LoVo (cell line): Measurements from ENCODE around the gene MTX1.
"Not testable (repeated sequence)": the region's sequence is repeated elsewhere in the genome, so short reads cannot be mapped to it uniquely, and the experiment has no call there.

Experiments used
- DNase-seq: peaks from one replicate; pipeline ENCODE4 v3.0.0-alpha.2; 2016; ENCODE audit warnings: low spot score

MTX1 gene

DNA sequence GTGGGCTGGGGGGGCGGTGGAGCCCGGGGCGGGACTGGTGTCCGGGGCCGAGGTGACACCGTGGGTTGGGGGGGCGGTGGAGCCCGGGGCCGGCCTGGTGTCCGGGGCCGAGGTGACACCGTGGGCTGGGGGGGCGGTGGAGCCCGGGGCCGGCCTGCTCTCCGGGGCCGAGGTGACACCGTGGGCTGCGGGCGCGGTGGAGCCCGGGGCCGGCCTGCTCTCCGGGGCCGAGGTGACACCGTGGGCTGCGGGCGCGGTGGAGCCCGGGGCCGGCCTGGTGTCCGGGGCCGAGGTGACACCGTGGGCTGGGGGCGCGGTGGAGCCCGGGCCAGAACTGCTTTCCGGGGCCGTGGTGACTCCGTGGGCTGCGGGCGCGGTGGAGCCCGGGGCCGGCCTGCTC is 18.6 kb upstream of the MTX1 start:
- DNase-seq: not testable (repeated sequence)

DNA sequence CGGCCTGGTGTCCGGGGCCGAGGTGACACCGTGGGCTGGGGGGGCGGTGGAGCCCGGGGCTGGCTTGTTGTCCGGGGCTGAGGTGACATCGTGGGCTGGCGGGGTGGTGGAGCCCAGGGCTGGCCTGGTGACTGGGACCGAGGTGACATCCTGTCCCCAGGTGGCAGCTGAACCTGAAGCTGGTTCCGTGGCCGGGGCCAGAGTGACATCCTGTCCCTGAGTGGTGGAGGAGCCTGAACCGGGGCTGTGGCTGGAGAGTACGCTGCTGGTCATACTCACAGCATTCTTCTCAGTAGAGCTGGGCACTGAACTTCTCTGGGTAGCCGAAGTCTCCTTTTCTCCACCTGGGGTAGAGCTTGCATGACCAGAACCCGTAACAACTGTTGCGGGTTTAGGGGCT is 16.6 kb upstream of the MTX1 start:
- no peak for DNase-seq

DNA sequence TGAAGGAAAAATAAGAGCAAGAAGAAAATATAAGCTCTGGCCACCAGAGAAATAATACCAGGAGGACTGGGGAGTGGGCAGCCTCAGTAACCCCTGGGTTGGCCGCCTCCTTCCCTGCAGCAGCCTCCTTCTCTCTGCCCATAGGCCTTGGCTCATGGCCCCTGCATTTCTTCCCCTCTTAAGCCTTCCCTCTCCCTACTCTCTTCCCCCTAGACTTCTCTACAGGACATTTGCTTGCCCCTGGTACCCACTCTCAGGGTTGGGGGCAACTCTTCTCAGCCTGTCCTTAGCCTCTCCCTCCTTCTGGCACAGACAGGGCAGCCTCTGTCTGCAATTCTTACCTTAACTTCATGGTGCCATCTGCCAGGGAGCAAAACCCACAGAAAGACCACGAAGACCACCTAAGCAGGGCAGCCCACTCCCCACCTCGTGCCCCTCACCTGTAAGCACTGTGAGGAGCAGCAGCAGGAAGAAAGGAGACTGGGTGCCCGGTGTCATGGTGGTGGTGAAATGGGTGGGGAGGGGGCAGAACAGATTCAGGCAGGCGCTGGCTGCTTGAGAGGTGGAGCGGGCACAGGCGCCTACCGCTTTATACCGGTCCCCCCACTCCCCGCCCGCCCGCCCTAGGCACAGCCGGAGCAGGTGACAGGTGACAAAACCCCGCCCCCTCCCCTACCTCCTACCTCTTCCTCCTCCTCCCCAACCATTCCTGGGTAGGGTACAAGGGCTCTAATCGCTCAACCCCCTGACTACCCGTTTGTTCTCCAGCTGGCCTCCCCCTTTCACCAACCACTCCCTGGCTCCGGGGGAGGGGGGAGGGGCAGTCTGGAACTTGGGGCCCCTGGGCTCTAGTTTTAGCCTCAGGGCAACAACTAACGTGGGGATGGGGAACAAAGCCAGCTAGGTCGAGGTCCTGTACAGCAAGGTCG is 15.9 kb upstream of the MTX1 start:
- no peak for DNase-seq

DNA sequence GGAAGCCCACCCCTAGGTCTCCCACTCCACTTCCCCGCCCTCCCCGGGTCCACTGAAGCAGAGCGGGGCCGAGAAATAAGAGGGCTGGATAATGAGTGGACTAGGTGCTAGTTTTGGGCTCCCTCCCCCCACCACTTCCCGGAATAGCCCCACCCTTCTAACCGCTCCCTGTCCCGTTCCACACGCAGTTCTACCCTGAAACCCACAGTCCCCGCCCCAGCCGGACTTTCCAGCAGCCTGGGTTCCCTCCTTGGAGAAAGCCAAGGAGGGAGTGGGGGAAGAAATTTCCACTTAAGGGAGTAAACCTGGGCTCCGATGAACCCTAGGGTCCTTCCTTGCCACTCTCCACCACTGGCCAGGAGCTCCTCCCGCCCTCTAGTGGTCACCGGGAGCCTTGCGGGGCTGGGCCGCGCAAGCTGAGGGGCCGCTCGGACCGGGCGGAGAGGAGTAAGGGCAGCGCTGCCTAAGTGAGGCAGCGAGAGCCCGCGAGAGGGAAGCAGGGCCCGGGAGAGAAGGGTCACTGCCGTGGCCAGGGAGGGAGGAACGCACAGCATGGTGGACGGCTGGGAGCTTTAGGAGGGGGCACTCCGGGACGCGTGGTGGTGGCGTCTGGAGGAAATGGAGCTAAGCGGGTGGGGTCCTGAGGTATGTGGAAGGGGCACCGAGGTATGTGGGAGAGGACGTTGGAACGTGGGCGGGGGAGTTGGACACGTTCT is 15.1 kb upstream of the MTX1 start:
- DNase-seq: peak; percentile 87

DNA sequence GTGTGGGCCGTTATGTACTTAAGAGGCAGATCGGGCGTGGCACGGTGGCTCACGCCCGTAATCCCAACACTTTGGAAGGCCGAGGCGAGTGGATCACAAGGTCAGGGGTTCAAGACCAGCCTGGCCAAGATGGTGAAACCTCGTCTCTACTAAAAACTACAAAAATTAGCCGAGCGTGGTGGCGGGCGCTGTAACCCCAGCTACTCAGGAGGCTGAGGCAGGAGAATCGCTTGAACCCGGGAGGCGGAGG is 14.6 kb upstream of the MTX1 start:
- DNase-seq: not testable (repeated sequence)

DNA sequence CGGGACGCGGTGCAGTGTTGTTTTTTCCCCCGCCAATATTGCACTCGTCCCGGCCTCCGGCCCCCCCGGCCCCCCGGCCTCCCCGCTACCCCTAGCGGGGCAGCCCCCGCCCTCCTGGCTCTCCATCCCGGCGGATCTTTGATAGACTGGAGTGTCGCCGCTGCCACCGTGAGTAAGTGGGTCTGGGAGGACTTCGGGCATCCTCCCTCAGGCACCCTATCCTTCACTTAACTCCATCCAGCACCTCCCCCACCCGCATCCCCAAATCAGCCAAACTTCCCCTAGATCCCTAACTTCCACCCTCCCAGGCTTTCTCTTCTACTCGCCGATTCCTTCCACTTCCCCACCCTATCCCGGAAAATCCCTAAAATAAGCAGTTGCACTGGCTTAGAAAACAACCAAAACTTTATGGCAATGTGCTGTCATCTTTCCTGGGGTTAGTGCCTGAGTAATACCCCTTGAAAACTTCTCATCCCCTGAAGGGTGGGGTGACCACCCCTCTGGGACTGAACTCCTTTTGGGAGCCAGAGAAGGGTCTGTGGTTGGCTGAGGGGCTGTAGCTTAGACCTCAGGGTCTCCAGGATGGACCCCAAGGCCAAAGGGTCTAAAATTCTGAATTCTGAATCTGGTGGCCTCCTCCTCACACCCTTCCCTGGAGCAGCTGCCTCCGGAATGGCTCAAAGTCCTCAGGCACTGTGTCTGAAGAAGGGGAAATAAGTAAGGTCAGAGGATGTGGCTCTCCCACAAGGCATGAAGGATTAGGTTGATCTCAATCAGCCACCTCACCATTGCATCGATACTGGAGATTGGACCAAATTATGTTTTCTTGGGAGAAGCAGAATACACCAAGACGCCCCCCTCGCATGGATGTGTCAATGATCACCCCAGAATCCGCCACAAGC is 13.0 kb upstream of the MTX1 start:
- no peak for DNase-seq

DNA sequence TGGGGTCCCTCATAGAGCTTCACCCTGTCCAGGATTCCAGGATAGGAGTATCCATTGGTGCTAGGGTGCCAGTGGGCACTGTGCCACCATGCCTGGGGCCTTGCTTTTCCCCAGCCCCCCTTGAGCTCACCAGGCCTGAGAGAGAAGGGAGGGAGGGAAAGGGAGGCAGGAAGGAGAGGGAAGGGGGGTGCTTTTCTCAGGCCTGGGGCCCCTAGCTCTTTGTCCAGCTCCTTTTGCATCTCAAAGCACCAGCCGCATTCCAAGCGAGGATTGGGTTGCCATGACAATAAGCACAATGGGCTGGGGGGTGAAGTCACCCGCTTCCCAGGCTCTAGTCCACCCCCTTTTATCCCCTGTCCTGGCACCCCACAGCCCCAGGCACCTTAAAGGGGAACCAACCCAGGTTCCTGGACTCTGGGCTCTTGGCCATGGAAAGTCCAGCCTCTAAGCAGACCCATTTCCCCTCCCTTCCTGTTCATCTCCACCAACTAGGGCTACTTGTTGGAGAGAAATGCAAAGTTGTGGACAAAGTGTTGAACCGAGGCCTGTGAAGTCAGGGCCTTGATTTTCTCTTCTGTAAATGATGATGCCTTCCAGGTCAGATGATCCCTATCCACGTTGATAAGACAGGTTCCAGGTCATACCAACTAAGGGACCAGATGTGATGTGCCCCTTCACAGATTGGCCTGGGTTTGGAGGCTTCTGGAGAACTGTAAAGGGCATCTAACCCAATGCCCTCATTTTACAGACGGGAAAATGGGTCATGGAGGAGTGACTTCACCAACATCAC is 12.2 kb upstream of the MTX1 start:
- no peak for DNase-seq

DNA sequence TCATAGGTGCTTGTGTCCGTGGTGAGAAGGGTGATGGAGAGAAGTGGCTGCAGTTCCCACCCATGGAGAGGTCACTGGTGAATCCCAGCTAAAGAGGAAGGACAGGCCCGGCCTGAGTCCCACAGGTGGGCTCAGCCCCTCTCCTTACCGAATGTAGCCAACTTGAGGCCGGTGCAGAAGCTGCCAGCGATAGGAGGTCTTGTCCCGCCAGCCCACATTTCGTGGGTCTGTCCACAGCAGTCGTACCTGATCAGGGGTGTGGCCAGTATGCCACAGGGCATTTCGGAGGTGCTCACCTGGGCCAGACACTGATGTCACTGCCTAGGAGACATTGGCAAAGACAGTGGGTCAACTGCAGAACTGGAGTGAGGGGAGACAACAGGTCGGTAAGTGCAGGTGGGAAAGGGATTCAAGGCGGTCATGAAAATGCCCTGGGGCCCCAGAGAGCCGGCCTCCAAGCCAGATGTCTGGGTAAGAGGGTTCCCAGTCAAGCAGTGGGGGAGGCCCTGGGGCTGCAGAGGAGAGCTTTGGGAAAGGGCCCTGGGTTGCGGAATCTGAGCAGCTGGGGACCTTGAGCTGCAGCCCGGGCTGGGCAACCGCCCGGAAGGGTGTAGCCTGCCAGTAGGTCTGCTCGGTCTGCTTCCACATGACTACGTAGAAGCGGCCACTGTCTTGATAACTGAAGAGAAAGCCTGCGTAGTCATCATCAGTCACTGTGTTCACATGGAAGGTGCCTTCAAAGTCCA is 11.4 kb upstream of the MTX1 start:
- DNase-seq: no peak

DNA sequence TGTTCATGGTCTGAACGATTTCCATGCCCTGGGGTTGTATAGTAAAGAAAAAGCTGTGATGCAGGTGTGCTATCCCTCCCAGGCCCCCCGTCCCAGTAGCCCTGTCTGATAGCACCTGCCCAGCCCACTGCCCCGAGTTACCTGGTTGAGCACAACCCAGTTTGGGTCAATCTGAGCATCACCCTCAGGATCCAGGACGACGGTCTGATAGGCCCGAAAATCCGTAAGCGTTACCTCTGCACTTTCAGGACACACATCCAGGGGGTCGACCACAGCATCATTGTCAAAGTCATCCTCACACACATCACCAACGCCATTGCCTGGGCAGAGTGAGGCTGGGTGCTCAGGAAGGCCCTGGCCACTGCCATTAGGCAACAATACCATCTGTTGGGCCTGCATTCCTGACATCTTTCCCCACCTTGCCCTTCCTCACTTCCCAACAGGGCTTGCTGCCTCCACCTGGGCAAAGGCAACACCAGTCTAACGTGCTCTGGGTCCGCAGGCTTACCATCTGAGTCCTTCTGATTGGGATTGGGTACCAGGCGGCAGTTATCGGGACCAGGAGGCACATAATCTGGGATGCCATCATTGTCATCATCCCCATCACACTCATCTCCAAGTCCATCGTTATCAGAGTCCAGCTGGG is 10.5 kb upstream of the MTX1 start:
- no peak for DNase-seq

DNA sequence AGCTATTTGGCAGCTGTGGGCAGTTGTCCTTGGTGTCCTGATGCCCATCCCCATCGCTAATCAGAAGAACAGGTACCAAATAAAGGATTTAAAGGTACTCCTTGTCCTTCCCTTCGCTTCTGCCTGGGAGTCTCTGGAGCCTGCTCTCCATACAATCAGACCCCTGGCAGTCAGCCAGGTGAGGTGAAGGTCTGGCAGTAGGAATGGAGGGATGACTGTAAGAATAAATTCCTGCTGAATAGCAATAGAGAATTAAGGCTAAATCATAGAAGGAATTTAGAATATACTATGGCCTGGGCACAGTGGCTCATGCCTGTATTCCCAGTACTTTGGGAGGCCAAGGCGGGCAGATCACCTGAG is 10.0 kb upstream of the MTX1 start:
- no peak for DNase-seq

DNA sequence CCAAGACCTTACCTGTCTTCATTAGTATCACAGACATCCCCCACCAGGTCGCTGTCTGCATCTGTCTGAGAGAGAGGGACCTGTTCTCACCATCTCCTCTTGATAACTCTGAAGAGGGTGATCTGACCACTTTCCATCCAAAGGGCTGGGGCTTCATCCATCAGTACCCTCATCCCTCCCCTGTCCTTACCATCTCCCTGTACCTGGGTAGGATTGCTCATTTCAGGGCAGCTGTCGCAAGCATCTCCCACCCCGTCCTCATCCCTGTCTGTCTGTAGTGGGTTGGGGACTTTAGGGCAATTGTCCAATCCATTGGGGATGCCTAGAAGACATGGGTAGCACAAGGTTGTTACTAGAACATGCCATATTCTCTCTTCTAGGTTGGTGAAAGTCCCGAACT is 8.7 kb upstream of the MTX1 start:
- DNase-seq: no peak

DNA sequence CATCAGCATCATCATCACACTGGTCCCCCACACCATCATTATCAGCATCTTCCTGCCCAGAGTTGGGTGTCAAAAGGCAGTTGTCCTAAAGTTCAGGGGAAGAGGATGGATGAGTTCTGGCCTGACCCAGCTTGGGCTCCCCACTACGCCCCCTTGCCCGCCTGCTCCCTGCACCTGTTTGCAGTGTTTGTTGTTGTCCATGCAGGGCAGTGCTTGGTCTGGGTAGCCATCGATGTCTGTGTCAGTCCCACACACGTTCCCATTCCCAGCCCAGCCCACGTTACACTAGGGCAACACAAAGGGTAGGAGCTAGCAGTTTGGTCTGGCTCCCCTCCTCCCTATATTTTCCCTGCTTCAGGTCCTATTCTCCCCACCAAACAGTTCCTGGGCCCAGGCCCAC is 7.6 kb upstream of the MTX1 start:
- DNase-seq: no peak

DNA sequence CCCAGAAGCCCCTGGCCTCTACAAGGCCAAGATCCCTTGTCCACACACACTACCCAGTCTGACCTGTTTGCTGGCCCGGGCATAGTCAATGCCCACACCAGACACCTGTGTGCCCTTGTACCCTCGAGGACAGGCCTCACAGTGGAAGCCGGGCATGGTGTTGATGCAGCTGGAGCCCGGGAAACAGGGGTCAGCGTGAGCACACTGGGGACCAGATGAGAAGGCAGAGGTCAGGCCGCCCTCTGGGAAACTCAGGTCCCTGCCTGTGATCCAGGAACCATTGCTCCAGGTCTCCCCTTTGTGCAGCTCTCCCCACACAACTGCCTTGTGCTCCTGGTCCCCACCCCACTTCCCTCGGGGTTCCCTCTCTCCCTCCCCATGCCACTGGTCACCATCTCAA is 6.3 kb upstream of the MTX1 start:
- DNase-seq: no peak

DNA sequence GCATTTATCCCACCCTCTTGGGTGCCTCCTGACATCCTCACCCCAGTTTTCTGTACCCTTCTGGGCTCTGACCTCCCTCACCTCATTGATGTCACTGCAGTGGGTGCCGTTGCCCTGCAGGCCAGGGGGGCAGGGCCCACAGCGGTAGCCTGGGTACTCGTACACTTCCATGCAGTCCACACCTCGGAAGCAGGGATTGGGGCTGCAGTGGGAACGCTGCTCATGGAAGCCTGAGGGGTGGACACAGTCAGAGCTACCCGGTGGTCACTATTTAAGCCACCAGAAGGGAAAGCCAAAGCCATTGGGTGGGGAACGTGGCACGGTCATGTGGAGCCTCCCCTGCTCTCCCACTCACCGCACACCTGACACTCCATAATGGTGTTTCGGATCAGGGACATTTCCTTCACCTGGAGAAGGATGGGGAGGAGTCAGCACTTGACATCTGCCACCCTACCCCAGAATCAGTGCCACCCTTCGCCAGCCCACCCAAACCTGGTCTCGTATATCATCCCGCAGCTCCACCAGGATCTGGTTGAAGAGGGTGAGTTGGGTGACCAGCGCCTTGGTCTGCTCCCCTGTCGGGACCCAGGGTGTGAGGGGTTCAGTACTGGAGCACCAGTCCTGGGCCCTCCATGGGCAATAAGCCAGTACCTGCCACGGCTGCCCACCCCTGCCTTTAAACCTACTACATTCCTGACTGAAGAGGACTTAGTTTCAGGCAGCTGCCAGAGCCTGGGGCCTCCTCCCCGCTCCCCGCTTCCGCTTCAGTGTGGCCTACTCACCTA is 5.6 kb upstream of the MTX1 start:
- DNase-seq: no peak

DNA sequence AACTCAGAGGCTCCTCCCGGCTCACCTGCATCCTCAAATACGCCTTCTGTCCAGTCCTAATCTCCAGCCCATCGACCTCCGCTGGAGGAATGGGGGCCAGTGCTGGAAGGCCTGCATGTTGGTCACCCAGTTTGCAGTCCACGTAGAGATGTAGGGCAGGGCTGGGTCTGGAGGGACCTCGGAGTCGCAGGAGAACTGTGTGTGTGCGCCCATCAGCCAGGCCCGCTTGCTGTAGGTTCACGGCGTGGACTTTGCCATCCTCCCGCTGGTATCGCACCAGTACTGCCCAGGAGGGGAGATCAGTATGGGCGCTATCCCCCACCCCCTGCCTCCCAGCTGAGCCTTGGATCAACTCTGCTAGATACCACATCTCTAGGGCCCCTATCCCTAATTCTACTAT is 3.5 kb upstream of the MTX1 start:
- no peak for DNase-seq

DNA sequence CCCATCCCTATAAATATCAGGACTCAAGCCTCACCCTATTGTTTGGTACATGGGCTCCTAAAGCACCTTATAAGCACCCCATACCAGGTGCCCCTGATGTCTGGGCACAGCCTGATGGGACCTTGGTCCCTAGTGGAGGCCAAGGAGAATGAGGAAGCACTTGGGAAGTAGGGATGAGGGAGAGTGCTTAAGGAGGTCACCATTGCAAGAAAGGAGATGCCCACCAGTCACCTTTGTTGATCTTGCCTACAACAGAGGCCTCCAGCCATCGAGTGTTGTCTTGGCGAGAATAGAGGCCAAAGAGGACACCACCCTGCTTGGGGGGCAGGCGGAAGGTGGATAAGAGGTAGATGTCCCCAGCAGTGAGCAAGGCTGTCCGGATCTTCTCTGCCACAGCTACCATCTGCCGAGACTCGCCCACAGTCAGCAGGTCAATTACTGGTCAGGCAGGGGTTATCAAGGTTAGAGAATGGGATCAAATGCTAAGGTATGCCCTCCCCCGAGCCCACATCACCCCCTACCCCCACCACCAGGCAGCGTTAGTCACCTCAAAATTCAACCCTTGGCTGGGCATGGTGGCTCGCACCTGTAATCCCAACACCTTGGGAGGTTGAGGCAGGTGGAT is 2.4 kb upstream of the MTX1 start:
- DNase-seq: no peak

DNA sequence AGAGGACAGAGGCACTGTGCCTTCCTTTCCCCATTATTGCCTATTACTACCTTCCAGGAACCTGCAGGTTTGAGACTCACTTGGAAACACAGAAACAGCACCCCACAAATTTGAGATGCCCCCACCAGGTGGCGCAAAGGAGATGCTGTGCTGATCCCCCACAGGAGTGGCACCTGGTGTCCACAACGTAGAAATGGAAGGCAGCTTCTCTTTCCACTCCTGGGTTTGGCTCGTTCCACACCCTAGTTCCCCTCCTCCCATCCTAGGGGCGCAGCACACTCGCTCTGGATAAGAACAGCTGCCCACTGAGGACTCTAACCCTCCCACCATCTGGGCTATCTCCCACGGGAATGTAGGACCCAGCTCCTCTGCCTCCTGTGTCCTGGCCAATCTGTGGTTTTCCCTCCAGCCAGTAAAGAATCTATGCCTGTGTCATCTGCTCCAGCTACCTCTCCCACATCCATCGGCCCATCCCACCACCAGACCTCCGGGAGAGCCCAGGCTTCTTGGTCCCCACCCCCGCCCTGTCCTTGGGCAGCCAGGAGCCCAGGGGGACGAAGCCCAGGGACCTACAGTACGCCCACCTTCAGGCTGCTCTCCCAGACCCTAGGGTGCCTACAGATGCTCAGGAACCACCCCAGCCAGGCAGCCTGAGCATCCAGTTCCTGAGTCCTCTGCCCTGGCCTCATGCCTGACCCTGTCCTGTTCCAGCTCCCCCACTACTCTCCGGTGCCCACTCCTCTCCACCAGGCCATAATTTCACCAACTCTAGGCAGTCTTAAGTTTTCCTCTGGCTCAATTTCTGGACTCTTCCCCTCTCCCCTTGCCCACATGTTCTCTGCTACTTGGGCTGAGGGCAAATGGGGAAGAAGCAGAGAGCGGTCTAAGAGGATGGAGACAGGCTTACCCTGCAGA is 1.3 kb upstream of the MTX1 start:
- peak; percentile 85 for DNase-seq

DNA sequence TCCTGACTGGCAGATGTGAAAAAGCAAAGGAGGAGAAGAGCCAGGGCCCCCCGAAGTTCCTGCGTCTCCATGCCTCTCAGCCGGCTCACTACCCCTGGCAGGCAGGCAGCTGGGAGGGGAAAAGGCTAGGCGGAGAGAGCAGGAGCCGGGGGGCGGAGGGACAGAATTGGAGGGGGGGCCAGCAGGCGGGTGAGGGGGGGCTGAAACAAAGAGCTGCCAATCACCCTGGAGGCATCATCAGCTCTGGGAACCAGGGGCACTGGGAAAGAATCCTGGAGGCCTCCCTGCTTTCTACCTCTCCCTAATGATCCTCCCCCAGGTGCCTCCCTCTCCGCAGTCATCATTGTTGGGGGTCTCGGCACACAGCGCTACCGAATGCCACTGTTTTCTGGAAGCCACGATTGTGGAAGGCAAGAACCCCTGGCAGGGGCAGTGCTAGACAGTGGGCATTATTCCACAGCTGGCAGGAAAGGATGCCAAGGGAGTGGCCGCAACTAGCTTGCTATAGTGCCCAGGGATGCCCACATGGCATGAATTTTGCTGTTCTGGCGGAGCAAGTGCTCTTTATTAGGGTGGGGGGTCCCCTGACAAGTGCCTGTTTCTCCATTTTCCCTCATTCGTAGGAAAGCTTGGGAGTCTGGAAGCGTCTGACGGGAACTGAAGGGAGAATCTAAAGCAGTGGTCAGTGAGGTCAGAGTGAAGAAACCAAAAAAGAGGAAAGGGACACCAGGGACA is 522 bp upstream of the MTX1 start, which contains the start of gene THBS3:
Gene THBS3, minus strand, starts transcription at position 92 of the 735 bp plus-strand sequence. Its CDS starts 21 bp downstream, at position 71.
- DNase-seq: no peak
